ENCODE results near the gene BACE1-AS.

DNA sequence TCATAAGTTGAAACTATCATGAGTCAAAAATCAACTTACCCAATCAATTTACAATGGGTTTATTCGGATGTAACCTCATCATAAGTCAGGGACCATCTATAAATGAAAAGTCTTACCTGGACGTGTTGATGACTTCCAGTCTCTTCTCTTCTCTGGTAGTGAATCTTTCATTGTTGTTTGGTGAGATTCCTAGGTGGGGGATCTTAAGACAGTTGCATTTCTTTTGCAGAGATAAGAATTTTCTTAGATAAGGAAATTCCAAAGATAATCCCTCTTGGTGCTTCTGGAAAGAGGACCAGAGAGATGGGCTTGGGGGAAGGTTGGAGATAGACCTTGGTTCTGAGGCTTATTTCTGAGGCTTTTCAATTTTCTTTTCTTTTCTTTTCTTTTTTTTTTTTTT lies 21.3 kb upstream of the BACE1-AS start:
- TF ChIP-seq, protein P1, sequence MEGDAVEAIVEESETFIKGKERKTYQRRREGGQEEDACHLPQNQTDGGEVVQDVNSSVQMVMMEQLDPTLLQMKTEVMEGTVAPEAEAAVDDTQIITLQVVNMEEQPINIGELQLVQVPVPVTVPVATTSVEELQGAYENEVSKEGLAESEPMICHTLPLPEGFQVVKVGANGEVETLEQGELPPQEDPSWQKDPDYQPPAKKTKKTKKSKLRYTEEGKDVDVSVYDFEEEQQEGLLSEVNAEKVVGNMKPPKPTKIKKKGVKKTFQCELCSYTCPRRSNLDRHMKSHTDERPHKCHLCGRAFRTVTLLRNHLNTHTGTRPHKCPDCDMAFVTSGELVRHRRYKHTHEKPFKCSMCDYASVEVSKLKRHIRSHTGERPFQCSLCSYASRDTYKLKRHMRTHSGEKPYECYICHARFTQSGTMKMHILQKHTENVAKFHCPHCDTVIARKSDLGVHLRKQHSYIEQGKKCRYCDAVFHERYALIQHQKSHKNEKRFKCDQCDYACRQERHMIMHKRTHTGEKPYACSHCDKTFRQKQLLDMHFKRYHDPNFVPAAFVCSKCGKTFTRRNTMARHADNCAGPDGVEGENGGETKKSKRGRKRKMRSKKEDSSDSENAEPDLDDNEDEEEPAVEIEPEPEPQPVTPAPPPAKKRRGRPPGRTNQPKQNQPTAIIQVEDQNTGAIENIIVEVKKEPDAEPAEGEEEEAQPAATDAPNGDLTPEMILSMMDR (conservative IDR thresholded peaks at IDR 0.05; ENCODE audit: low read length), result no peak
- TF ChIP-seq EZH2phosphoT487 (IDR thresholded peaks at IDR 0.05; ENCODE audit: borderline replicate concordance, low read depth, low read length), result no peak
